K562 (cell line): ENCODE measurements around the gene KHSRP.

Experiments used
- CHCHD3 ChIP-seq: fragments of 250-450 bp; sonication (Bioruptor Pico); IDR thresholded peaks from 2 replicates; pipeline ENCODE4 v2.1.2; 2022; ENCODE audit warnings: mild to moderate bottlenecking
- CREB1 ChIP-seq, 2 experiments: sonication (generic) in 1 of 2; formaldehyde crosslinking in 1 of 2; IDR thresholded peaks; 2 replicates each; pipeline versions ENCODE4 v1.6.1 to v1.8.0; 2012 to 2022; ENCODE audit warnings: inconsistent platforms in 1 of 2, mild to moderate bottlenecking in 1 of 2, missing genetic modification reagents in 1 of 2, moderate library complexity in 1 of 2
- CTCF ChIP-seq, 3 experiments: IDR thresholded peaks in 2 of 3; conservative IDR thresholded peaks in 1 of 3; 2 replicates each; pipeline ENCODE4 v1.5.1; 2011 to 2012; ENCODE audit warnings: low read length in 3 of 3, mild to moderate bottlenecking in 3 of 3, control low read depth in 2 of 3, improper control_type of control experiment in 1 of 3, inconsistent platforms in 1 of 3, low read depth in 1 of 3, mixed read lengths in 1 of 3, moderate library complexity in 1 of 3; ENCODE audit not compliant: insufficient read depth in 2 of 3
- REST ChIP-seq, 2 experiments: fragments of 450-650 bp; formaldehyde crosslinking in 1 of 2; IDR thresholded peaks; 2 replicates each; pipeline versions ENCODE4 v1.4.0 to v1.6.1; 2014 to 2020; ENCODE audit warnings: mild to moderate bottlenecking in 2 of 2, borderline replicate concordance in 1 of 2, low read depth in 1 of 2
- ZFP30 ChIP-seq: fragments of 250-450 bp; sonication (Bioruptor Pico); IDR thresholded peaks from 2 replicates; pipeline ENCODE4 v1.8.0; 2022; ENCODE audit warnings: moderate library complexity, mild to moderate bottlenecking, inconsistent platforms, borderline replicate concordance

DNA sequence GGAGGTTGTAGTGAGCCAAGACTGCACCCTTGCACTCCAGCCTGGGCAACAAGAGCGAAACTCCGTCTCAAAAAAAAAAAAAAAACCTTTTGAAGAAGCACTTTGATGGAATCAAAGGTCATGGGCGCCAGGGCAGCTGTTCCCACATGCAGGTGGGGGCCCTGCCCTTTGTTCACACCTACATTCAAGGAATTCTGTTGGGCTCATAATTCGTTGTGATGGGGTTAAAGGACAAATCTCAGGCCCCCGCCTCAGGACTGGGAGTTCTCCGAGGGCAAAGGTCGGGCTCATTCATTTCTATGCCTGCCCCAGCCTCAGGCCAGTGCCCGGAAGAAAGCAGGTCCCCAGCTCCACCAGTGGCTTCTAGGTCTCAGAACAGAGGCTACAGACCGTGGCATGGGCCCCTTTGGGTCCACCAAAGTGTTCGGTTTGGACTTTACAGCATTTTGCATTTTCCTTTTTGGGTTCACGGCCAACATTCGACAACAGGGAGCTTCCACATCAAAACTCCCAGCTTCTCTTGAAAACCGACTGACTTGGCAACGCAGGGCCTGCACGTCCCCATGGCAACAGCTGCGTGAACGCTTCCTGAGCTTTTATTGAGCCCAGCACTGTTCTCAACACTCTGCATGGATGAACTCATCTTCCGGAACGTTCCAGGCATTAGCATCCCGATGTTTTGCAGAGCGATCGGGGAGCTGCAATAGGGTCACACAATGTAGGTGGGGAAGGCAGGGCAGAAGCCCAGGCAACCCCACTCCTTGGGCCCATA is 21.6 kb downstream of the KHSRP start:
- TF ChIP-seq ZFP30 (CRISPR knock-in tag) (no peak), CTCF (IDR thresholded peaks at IDR 0.05 in 2 of 3, conservative IDR thresholded peaks at IDR 0.05 in 1 of 3; ENCODE audit: insufficient read depth in 2 of 3, low read depth in 1 of 3, low read length in 3 of 3) (no peak), REST (IDR thresholded peaks at IDR 0.05; ENCODE audit: borderline replicate concordance) (no peak), REST (CRISPR knock-in tag; IDR thresholded peaks at IDR 0.05; ENCODE audit: low read depth) (no peak), CREB1 (IDR thresholded peaks at IDR 0.05) (no peak), CREB1 (CRISPR knock-in tag; IDR thresholded peaks at IDR 0.05) (no peak), CHCHD3 (CRISPR knock-in tag) (no peak)
